ENCODE data around the gene NFAM1. TPM values are rescaled to one million over a fixed set of nuclear protein-coding genes. Genes with fewer than 3 reads are reported as not detected.

NFAM1 gene
- total RNA-seq, 1 donor from 2014 or later: not detected

DNA sequence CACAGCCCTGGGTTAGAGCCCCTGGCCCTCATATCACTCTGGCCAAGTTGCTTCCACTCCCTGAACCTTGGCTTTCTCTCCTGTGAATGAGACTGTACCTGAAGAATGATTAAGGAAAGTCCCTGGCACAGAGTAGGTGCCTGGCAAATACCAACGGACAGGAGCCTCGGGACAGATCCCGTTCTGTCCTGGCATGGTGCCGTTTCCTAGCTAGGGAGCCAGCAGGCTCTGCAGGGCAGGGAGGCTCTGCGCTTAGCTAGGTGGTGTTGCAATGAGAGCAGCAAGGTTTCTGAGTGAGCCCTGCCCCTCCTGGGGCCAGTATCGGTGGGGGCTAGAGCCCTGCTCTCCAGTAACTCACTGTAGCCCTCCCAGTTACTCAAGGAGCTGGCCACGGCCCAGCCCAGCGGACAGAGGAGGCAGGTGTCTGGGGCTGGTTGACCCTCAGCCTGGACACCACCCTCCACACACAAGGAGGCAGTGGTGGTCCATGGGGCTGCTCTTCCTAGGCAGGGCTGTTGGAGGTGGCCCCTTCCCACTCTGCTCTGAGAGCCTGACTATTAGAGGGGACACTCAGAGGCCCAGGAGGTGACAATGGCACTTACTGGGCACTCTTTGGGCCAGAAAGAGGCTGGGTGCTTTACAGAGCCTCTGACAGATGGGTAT, 74.4 kb downstream of the NFAM1 start:
- Mint-ChIP-seq H3K4me1 (ENCODE audit: unreplicated experiment) (peaks cover 8% of the 10 kb centered on the region), H3K36me3 (ENCODE audit: unreplicated experiment) (no peaks in the 10 kb centered on the region), H3K4me3 (ENCODE audit: unreplicated experiment) (no peak overlapping the region), H3K9me3 (ENCODE audit: unreplicated experiment) (no peaks in the 10 kb centered on the region), H3K27ac (ENCODE audit: unreplicated experiment) (no peak overlapping the region), H3K27me3 (ENCODE audit: unreplicated experiment) (peaks cover 18% of the 10 kb centered on the region)
- DNase-seq (ENCODE audit: extremely low spot score, unreplicated experiment): no peak
- TF ChIP-seq, protein P1, sequence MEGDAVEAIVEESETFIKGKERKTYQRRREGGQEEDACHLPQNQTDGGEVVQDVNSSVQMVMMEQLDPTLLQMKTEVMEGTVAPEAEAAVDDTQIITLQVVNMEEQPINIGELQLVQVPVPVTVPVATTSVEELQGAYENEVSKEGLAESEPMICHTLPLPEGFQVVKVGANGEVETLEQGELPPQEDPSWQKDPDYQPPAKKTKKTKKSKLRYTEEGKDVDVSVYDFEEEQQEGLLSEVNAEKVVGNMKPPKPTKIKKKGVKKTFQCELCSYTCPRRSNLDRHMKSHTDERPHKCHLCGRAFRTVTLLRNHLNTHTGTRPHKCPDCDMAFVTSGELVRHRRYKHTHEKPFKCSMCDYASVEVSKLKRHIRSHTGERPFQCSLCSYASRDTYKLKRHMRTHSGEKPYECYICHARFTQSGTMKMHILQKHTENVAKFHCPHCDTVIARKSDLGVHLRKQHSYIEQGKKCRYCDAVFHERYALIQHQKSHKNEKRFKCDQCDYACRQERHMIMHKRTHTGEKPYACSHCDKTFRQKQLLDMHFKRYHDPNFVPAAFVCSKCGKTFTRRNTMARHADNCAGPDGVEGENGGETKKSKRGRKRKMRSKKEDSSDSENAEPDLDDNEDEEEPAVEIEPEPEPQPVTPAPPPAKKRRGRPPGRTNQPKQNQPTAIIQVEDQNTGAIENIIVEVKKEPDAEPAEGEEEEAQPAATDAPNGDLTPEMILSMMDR (IDR thresholded peaks at IDR 0.05): no peak

DNA sequence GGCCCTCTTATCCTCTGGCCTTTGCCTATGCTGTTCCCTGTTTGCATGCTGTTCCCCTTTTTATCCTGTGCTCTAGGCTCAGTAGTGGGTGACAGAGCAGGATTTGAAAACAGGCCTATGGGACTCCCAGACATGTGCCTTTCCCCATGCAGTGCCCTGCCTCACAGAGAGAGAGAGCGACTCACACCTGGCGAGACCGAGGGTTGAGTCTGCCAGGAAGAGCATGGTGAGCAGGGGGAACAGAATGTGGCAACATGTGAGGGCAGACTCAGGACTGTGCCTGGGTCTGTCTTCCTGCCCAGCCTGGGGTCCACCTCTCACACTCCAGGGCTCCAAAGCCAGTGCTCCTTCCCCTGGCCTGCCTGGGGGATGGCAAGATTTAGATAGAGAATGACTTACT, 75.0 kb downstream of the NFAM1 start:
- no peak for DNase-seq (ENCODE audit: extremely low spot score, unreplicated experiment)
- Mint-ChIP-seq H3K4me3 (ENCODE audit: unreplicated experiment) (no peak overlapping the region), H3K4me1 (ENCODE audit: unreplicated experiment) (peaks cover 8% of the 10 kb centered on the region), H3K36me3 (ENCODE audit: unreplicated experiment) (no peaks in the 10 kb centered on the region), H3K9me3 (ENCODE audit: unreplicated experiment) (no peaks in the 10 kb centered on the region), H3K27me3 (ENCODE audit: unreplicated experiment) (peaks cover 14% of the 10 kb centered on the region), H3K27ac (ENCODE audit: unreplicated experiment) (no peak overlapping the region)
- TF ChIP-seq, protein P1 (IDR thresholded peaks at IDR 0.05): no peak

GRCh38 chr22:42356533-42356932, 75.7 kb downstream of the NFAM1 start:
- Mint-ChIP-seq H3K27me3 (ENCODE audit: unreplicated experiment) (peaks cover 8% of the 10 kb centered on the region), H3K36me3 (ENCODE audit: unreplicated experiment) (no peaks in the 10 kb centered on the region), H3K4me1 (ENCODE audit: unreplicated experiment) (peaks cover 8% of the 10 kb centered on the region), H3K27ac (ENCODE audit: unreplicated experiment) (no peak overlapping the region), H3K9me3 (ENCODE audit: unreplicated experiment) (no peaks in the 10 kb centered on the region), H3K4me3 (ENCODE audit: unreplicated experiment) (no peak overlapping the region)
- DNase-seq (ENCODE audit: extremely low spot score, unreplicated experiment): no peak
- TF ChIP-seq, protein P1 (IDR thresholded peaks at IDR 0.05): no peak

DNA sequence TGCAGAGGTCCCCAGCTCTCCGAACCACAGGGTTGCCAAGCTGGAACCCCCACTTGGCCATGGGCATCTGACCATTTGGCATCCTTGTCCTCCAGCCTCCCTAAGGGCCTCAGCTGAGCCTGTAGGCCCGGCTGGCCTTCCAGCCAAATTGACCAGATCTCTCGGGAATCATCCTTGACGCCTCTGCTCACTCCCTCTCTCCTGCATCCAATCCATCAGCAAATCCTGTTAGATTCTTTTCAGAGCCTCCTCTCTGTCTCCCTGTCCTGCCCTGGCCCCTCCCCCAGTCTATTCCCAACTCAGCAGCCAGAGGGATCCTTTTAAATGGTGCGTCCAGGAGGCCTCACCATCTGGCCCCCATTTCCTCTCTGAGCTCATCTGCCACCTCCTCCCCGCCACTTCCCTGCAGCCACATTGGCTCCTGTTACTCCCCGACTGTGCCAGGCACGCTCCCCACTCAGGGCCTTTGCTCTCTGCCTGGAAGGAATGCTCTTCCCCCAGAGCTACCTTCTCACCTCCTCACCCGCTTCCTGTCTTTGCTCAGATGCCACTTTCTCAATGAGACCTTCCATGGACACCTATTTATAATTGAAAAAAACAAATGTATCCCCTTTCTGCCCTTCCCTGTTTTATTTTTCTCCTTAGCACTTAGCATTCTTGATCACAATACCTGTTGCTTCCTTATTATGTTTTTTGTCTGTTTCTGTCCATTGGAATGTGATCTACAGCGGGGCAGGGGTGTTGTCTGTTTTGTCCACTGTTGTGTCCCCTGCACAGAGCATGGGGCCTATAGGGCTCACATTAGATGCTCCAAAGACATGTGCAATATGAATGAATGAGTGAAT, 78.1 kb downstream of the NFAM1 start:
- Mint-ChIP-seq H3K36me3 (ENCODE audit: unreplicated experiment) (no peaks in the 10 kb centered on the region), H3K9me3 (ENCODE audit: unreplicated experiment) (no peaks in the 10 kb centered on the region), H3K4me3 (ENCODE audit: unreplicated experiment) (no peak overlapping the region), H3K27me3 (ENCODE audit: unreplicated experiment) (peaks cover 6% of the 10 kb centered on the region), H3K27ac (ENCODE audit: unreplicated experiment) (no peak overlapping the region), H3K4me1 (ENCODE audit: unreplicated experiment) (peaks cover 8% of the 10 kb centered on the region)
- TF ChIP-seq, protein P1 (IDR thresholded peaks at IDR 0.05): no peak
- no peak for DNase-seq (ENCODE audit: extremely low spot score, unreplicated experiment)

GRCh38 chr22:42350373-42350772, 81.8 kb downstream of the NFAM1 start:
- Mint-ChIP-seq H3K4me1 (ENCODE audit: unreplicated experiment) (peaks cover 8% of the 10 kb centered on the region), H3K27me3 (ENCODE audit: unreplicated experiment) (no peaks in the 10 kb centered on the region)
- DNase-seq (ENCODE audit: extremely low spot score, unreplicated experiment): no peak

More at GRCh38 chr22:42350373-42350772, 81.8 kb downstream of the NFAM1 start:
- TF ChIP-seq, protein P1 (IDR thresholded peaks at IDR 0.05): no peak
- H3K36me3 Mint-ChIP-seq (ENCODE audit: unreplicated experiment): no peaks in the 10 kb centered on the region
- no peak overlapping the region for H3K27ac Mint-ChIP-seq (ENCODE audit: unreplicated experiment)
- H3K4me3 Mint-ChIP-seq (ENCODE audit: unreplicated experiment): no peak overlapping the region
- no peaks in the 10 kb centered on the region for H3K9me3 Mint-ChIP-seq (ENCODE audit: unreplicated experiment)
